ENCODE measurements around the gene CORO7.

Gene CORO7

GRCh38 chr16:4324492-4325252 is 91.7 kb downstream of the CORO7 start:
- in situ Hi-C loops (cut with HindIII; ENCODE audit: low sequenced_read_pairs) = no loop called here

DNA sequence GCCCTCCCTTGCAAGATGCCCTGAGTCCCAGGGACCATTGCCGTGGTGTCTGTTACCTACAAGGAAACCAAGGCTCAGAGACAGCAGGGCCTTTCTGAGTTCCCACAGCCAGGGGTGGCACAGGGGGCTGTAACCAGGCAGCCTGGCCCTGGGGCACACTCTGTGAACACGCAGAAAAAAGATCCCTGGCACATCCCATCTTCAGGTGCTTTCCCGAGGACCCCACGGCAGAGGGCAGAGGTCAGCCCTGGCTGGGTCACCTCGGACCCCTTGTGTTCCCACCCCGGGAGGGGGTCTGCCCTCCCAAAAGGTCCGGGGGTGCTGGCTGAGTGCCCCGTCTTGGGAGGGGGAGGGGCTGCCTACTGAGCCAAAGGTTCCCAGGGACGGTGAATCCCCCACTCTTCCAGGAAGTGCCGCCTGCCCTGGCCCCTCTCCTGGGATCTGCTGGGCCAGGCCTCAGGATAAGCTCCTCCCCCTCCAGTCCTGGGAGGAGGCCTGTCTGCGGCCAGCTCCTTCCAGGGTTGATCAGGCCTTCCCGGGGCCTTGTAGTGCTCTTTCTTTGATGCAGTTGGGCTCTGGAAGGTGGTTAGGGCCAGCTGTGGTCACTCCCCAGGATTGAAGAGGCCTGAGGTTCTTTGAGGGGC is 92.4 kb downstream of the CORO7 start:
- in situ Hi-C loops (cut with HindIII; ENCODE audit: low sequenced_read_pairs) = no loop called here

- in situ Hi-C loops (cut with HindIII; ENCODE audit: low sequenced_read_pairs) = no loop called here
These were observed 93.1 kb downstream of the CORO7 start for GRCh38 chr16:4323071-4323844.

GRCh38 chr16:4322121-4323052 is 94.0 kb downstream of the CORO7 start:
- in situ Hi-C loops (cut with HindIII; ENCODE audit: low sequenced_read_pairs) = no loop called here

DNA sequence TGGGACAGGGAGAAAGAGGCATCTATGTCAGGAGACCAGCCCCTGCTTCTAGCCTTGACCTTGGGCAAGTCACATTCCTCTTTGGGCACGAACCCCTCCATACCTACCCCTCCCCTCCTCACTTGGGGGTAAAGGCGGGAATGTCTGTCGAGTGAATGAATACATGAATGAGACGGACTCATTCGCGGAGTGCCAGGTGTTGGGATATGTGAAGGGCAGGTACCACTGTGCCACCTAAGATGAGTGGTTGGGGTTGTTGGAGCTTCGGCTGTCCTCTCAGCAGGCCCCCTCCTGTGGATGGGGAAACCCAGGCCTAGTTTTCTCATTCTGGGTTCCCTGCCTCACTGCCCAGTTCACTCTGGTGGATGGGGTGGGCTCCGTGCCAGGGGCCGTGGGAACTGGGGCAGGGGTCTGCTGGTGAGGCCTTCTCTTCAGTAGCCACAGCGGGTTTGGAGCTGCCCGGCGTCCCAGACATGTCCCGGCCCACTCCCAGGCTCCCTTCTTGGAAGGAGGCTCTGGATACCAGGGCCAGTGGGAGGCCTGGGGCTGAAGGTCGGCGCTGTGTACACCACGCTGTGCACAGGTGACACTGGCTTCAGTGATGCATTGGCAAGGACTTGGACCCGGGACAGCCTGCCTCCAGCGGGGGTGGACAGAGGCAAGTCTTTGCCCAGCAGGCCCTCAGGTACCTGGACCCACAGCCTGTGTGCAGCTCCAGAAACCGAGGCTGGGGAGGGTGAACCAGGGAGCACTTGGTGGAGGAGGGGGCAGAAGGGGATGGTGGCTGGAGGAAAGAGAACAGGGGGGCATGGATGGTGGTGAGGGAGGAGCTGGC is 94.9 kb downstream of the CORO7 start:
- in situ Hi-C loops (cut with HindIII; ENCODE audit: low sequenced_read_pairs) = no loop called here

GRCh38 chr16:4320571-4321137 is 95.7 kb downstream of the CORO7 start:
- in situ Hi-C loops (cut with HindIII; ENCODE audit: low sequenced_read_pairs) = no loop called here

DNA sequence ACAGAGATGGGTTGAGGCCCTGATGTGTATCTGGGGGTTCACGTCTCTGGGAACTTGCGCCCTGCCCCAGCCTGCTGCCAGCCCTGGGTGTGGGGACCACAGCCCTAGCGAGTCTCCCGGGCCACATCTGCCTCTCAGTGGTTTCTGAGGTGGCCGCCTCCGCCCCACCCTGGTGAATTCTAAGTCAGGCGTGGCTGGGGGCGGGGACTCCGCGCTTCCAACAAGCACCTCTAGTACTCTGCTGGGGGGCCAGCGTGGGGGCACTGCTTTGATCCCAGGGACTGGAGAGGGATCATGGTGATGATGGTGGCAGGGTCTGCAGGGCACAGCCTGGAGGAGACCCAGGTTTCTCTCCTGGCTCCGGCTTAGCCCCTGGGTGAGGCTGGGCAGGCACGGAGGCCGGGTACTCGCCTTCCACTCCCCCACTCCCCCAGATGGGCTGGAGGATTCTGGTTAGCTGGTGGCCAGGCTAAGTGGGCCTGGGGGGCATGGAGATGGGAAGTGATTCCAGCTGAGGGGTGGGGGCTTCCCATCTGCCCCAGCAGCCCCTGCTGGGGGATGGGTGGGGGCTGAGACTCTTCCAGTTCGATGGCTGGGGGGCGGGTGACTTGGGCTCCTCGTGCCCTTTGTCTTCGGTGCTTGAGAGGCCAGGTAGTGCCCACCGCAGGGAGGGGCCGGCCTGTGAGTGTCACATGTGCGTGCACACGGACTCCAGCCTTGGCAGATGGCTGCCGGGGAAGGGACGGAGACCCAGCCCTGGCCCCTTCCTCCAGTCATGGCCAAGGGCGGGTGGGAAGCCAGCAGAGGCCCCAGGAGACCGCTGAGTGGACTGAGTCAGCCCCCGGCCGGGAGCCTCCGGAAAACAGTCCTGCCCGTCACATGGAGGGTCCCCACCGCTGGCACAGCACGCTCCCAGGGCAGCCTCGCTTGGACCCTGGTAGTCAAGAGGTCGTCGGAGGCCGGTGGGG is 96.7 kb downstream of the CORO7 start:
- in situ Hi-C loops (cut with HindIII; ENCODE audit: low sequenced_read_pairs) = loop anchor here (5.0 to 10.0 kb wide), 2 partner anchors 37 to 445 kb away; no protein-coding TSS in a partner anchor

DNA sequence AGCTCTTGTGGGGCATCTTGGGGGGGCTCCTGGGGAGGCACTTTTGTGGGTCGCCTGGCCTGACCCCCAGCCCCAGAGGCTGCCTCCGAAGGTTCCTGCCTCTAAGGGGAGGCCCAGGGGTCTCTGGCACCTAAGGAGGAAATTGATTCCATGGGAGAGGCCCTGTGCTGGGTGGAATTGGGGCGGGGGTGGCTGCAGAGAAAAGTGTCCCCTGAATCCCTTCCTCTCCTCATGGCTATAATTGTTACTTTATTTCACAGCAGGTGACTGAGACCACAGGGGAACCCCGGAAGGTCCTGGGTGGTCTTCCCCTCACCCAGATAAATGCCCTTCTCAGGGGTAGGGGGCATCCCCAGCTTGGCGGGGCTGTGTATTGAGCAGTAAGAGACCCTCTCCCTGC is 97.4 kb downstream of the CORO7 start:
- in situ Hi-C loops (cut with HindIII; ENCODE audit: low sequenced_read_pairs) = loop anchor here (5.0 to 10.0 kb wide), 2 partner anchors 37 to 444 kb away; no protein-coding TSS in a partner anchor

- in situ Hi-C loops (cut with HindIII; ENCODE audit: low sequenced_read_pairs) = loop anchor here (5.0 to 10.0 kb wide), 2 partner anchors 36 to 444 kb away; no protein-coding TSS in a partner anchor
These were observed 97.9 kb downstream of the CORO7 start for GRCh38 chr16:4318451-4318910.

GRCh38 chr16:4317532-4318450 is 98.6 kb downstream of the CORO7 start:
- in situ Hi-C loops (cut with HindIII; ENCODE audit: low sequenced_read_pairs) = loop anchor here (5.0 to 10.0 kb wide), 2 partner anchors 35 to 443 kb away; no protein-coding TSS in a partner anchor

DNA sequence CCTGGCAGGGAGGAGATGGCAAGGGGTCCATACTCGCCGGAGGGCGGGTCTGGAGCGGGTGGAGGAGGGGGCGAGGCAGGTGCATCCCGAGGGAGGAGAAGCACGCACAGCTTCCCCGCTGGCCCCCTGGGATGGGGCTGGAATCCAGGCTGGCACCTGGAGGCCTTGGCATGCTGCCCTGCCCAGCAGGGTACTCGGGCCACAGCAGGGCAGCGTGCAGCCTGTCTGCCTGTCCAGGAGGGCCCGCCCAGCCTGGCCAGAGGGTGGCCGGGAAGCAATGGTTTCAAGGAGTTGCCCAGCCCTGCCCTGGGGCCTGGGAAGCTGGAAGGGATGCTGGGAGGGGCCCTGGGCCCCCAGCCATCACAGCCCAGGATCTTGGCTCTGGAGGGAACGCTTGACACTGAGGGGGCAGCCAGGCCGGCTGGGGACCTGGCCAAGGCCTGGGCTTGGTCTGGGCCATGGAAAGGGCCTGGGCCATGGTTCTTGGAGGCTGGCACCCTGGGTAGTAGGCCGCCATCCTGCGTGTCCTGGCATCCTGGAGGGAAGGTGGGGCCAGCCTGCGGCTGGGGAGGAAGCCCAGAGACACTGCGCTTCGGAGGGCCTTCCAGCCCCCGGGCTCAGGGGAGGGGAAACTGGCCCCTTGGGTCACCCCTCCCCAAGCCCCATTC is 99.4 kb downstream of the CORO7 start:
- in situ Hi-C loops (cut with HindIII; ENCODE audit: low sequenced_read_pairs) = loop anchor here (5.0 to 10.0 kb wide), 2 partner anchors 35 to 442 kb away; no protein-coding TSS in a partner anchor

DNA sequence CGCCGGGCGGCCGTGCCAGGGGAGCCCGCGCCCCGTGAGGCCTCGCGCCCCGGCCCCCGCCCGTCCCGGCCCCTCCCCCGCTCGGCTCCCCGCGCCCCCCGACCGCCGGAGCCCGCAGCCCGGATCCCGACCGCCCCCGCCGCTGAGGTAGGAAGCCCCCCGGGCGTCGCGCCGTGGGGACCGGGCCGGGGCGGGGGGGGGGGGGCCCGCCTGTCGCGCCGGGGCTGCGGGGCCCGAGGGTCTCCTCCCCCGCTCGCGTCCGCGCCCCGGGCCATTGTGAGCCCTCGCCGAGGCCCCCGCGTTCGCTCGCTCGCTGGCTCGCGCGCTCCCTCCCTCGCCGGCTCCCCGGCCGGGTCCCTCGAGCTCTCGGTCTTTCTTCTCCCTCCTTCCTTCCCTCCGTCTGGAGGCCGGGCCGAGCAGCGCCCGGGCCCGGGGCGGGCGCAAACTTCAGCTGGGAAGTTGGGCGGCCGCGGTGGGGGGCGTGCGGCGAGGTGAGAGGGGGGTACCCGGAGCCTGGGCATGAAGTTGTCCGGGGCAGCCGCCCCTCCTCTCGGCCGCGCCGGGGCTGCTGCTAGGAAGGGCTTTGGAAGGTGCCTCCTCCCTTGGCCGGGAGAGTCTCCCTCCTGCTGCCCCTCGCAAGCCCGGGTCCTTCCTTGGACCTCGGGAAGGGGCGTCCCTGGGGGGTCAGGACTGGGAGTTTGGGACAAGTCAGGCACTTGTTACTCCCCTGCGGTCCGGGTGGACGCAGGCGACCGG is 100.1 kb downstream of the CORO7 start:
- in situ Hi-C loops (cut with HindIII; ENCODE audit: low sequenced_read_pairs) = loop anchor here (5.0 to 10.0 kb wide), 2 partner anchors 34 to 441 kb away; no protein-coding TSS in a partner anchor

- in situ Hi-C loops (cut with HindIII; ENCODE audit: low sequenced_read_pairs) = loop anchor here (5.0 to 10.0 kb wide), 2 partner anchors 33 to 441 kb away; no protein-coding TSS in a partner anchor
These were observed 100.9 kb downstream of the CORO7 start, which contains the start of gene GLIS2 for GRCh38 chr16:4315186-4316107. Gene GLIS2, plus strand, starts transcription at chr16:4316067. Its CDS starts 16,214 bp downstream, at chr16:4332281.

All from endothelial cell of hepatic sinusoid (primary cell).